NT2/D1 (cell line): ENCODE data around the gene GPC6.
"Not testable (repeated sequence)": the region's sequence is repeated elsewhere in the genome, so short reads cannot be mapped to it uniquely, and the experiment has no call there.

Experiments used
- DNase-seq: peaks from one replicate; pipeline ENCODE4 v3.0.0-alpha.2; 2011; ENCODE audit warnings: low read depth, low spot score
- H3K27me3 ChIP-seq: 2 replicates; pipeline ENCODE4 v1.6.0; 2011; ENCODE audit warnings: mild to moderate bottlenecking; ENCODE audit not compliant: insufficient read length, insufficient read depth
- H3K36me3 ChIP-seq: 2 replicates; pipeline ENCODE4 v1.6.1; 2011; ENCODE audit warnings: mild to moderate bottlenecking, low read length, mixed read lengths; ENCODE audit not compliant: insufficient read depth, insufficient read length
- H3K4me1 ChIP-seq: 2 replicates; pipeline ENCODE4 v1.5.1; 2011; ENCODE audit not compliant: insufficient read depth, insufficient read length
- H3K4me3 ChIP-seq: 2 replicates; pipeline ENCODE4 v1.5.1; 2011; ENCODE audit warnings: low read depth; ENCODE audit not compliant: insufficient read length
- H3K9ac ChIP-seq: 2 replicates; pipeline ENCODE4 v1.6.0; 2011; ENCODE audit warnings: low read depth; ENCODE audit not compliant: insufficient read length
- H3K9me3 ChIP-seq: 2 replicates; pipeline ENCODE4 v1.5.1; 2011; ENCODE audit warnings: mild to moderate bottlenecking, low read length; ENCODE audit not compliant: insufficient read depth
- SUZ12 ChIP-seq: IDR thresholded peaks from 2 replicates; pipeline ENCODE4 v1.6.1; 2011; ENCODE audit not compliant: insufficient read length, insufficient read depth; ENCODE audit errors: extremely low read depth
- YY1 ChIP-seq: IDR thresholded peaks from 2 replicates; pipeline ENCODE4 v1.6.1; 2011; ENCODE audit not compliant: insufficient read length, insufficient read depth
- ZNF274 ChIP-seq: IDR thresholded peaks from 2 replicates; pipeline ENCODE4 v1.6.1; 2011; ENCODE audit warnings: mild to moderate bottlenecking, low read depth, low read length

GPC6 gene

DNA sequence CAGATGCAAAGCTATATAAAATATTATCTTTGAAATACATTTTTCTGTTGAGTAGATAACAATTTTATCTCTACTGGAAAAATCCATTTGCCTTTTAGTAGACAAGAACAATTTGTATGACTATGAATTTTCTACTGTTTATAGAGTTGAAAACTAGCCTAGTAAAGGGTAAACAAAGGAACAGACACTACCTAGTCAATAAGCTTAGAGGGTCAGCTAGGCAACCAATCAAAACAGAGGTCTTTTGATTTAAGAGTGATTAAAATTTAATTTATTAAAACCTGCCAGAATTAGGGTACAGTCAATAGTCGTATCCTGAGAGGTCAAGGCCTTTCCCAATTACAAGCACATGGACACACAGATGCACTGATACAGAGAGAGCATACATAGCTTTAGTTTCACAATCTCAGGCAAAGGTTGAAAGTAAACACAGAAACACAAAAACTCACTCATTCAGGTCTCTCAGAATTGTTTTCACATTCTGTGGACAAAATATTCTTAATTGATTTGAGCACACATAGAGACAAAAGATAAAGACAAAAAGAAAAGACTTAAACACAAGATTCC lies 24.5 kb upstream of the GPC6 start:
- no peaks in the 10 kb centered on the region for H3K4me1 ChIP-seq
- H3K9me3 ChIP-seq: no peaks in the 10 kb centered on the region
- H3K4me3 ChIP-seq: no peak overlapping the region
- TF ChIP-seq ZNF274 (no peak), SUZ12 (no peak), YY1 (no peak)
- DNase-seq: no peak
- H3K36me3 ChIP-seq: no peaks in the 10 kb centered on the region
- H3K27me3 ChIP-seq: no peaks in the 10 kb centered on the region
- no peak overlapping the region for H3K9ac ChIP-seq

DNA sequence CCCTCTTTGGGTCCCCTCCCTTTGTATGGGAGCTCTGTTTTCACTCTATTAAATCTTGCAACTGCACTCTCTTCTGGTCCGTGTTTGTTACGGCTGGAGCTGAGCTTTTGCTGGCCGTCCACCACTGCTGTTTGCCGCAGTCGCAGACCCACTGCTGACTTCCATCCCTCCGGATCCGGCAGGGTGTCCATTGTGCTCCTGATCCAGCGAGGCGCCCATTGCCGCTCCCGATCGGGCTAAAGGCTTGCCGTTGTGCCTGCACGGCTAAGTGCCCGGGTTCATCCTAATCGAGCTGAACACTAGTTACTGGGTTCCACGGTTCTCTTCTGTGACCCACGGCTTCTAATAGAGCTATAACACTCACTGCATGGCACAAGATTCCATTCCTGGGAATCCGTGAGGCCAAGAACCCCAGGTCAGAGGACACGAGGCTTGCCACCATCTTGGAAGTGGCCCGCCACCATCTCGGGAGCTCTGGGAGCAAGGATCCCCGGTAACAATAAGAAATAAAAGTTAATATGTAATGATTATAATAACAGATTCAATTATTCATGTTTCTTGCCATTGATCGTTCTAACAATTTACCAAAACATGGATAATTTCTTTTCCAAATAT lies 19.7 kb upstream of the GPC6 start:
- not testable (repeated sequence) for H3K27me3 ChIP-seq, H3K4me3 ChIP-seq, H3K36me3 ChIP-seq, H3K9me3 ChIP-seq, H3K4me1 ChIP-seq, DNase-seq, H3K9ac ChIP-seq

DNA sequence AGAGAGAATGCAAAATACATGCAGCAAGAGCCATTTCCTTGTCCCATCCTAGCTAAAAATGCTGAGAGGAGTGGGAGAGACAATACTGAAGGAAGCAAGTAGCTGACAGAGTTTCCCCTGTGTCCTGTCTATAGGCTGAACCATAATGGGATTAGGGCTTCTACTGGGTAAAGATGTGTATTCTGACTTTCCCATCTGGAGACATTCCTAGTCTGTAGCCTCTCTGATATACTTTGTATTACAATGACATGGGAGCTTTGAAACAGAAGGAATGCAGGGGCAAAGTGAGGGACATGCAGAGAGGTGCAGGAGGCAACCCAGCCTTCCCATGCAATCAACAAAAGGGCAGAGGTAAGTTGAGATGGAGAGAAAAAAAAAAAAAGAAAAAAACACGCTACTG lies 10.5 kb upstream of the GPC6 start:
- no peak overlapping the region for H3K9ac ChIP-seq
- H3K36me3 ChIP-seq: no peaks in the 10 kb centered on the region
- H3K27me3 ChIP-seq: no peaks in the 10 kb centered on the region
- DNase-seq: peak; percentile 74
- H3K9me3 ChIP-seq: no peaks in the 10 kb centered on the region
- H3K4me3 ChIP-seq: no peak overlapping the region
- no peak for TF ChIP-seq ZNF274
- no peak for TF ChIP-seq YY1
- TF ChIP-seq SUZ12: no peak
- H3K4me1 ChIP-seq: no peaks in the 10 kb centered on the region

DNA sequence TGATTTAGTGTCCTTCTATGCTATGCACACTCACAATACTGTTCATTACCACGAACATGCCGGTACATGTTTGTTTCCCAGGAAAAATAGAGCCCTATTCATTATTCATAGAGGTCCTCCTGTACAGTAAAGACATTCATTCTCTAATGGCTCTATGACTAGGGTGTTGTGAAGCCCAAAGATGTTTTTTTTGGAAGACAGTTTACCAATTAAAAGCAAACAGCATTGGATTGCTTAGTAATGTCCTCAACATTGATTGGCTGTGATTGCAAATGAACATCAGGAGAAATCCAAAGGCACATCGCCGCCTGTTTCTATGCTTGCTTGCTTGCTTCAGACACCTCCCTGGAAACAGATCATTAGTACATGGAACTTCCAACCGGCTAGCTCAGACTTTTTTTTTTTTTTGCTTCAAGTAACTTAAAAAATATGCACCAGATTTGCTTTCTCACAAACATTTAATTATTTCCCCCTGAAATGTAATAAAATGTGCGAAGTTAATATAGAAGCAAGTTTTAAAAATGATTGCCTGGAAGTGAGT lies 8.8 kb upstream of the GPC6 start:
- Histone ChIP-seq H3K9ac (no peak overlapping the region), H3K4me1 (no peaks in the 10 kb centered on the region), H3K9me3 (no peaks in the 10 kb centered on the region), H3K36me3 (no peaks in the 10 kb centered on the region), H3K27me3 (no peaks in the 10 kb centered on the region), H3K4me3 (no peak overlapping the region)
- DNase-seq: no peak
- TF ChIP-seq ZNF274: no peak

DNA sequence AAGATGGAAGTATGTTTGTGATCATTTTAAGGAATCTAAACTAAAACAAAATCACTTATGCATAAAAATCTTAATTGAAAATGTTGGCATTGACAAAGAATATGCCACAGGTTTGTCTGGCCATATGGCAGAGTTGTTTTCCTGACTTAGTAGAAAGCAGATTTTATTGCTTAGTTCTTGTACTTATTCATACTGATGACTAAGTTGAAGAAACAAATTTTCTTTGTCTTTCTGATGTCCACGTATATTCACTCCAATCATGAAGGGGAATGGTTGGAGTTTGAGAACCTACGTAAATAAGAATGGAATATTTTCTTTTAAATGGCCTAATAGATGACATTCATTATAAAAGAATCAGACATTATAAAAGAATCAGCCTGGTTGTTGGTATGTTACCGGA lies 8.0 kb upstream of the GPC6 start:
- no peaks in the 10 kb centered on the region for H3K27me3 ChIP-seq
- no peaks in the 10 kb centered on the region for H3K4me1 ChIP-seq
- H3K9me3 ChIP-seq: no peaks in the 10 kb centered on the region
- H3K4me3 ChIP-seq: no peak overlapping the region
- no peak overlapping the region for H3K9ac ChIP-seq
- H3K36me3 ChIP-seq: no peaks in the 10 kb centered on the region
- TF ChIP-seq ZNF274 (no peak), YY1 (no peak), SUZ12 (no peak)
- DNase-seq: no peak

DNA sequence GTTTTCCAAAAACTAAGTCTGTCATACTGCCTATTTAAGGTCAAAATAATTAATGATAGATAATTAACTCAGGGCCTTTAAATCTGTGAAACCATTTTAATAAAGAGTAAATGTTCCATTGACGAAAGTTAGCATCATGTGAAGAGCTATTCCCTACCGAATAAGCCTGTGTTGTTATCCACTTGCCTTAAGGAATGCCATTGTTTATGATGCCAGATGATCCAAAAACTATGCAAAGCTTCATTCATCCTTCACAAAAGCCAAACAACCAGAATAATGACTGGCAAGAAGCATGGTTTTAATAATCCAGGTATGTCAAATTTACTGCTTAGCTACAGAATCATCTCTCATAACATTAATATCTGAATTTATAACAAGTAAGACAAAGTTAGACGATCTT lies 6.5 kb upstream of the GPC6 start:
- TF ChIP-seq SUZ12 (no peak), YY1 (no peak), ZNF274 (no peak)
- Histone ChIP-seq H3K4me1 (no peaks in the 10 kb centered on the region), H3K4me3 (no peak overlapping the region), H3K9ac (no peak overlapping the region), H3K9me3 (no peaks in the 10 kb centered on the region), H3K27me3 (no peaks in the 10 kb centered on the region), H3K36me3 (no peaks in the 10 kb centered on the region)
- no peak for DNase-seq

DNA sequence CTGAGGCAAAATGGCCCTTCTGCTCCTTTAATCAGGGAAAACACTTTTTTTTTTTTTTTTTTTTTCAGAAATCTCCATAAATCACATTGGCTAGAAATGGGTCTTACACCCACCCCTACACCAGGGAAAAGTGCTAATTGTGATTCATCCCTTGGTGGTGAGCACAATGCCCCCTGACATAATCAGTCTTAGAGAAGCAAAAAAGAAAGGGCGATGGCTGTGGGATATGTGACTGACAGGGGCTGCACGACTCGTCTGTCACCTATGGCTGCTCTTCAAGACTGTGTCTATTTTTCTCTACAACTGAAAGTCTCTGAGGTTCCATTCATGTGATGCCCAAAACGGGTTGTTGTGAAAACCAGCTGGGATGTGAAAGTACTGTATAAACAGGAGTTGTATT lies 3.6 kb upstream of the GPC6 start:
- no peak for DNase-seq
- Histone ChIP-seq H3K9ac (no peak overlapping the region), H3K4me3 (no peak overlapping the region), H3K9me3 (no peaks in the 10 kb centered on the region), H3K27me3 (no peaks in the 10 kb centered on the region), H3K4me1 (no peaks in the 10 kb centered on the region), H3K36me3 (no peaks in the 10 kb centered on the region)
- no peak for TF ChIP-seq SUZ12
- TF ChIP-seq YY1: no peak
- TF ChIP-seq ZNF274: no peak

DNA sequence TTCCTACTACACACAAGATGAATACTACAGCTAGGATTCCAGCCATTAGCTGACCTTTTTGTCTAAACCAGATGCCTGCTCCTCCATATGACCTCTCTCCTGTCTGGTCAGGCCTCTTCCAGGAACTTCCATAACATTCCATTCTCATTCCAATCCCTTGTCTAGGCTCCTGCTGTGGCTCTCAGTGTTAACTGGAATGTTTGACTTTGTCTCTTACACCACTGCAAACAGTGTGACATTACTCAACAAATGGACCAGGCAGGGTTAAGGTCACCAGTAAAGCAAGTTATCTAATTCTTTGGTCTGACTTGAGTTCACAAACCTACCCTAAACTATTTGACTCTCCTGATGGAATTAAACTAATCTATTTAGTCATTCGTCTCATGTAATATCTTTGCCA lies 2.1 kb upstream of the GPC6 start:
- Histone ChIP-seq H3K4me3 (no peak overlapping the region), H3K36me3 (no peaks in the 10 kb centered on the region), H3K9me3 (no peaks in the 10 kb centered on the region), H3K4me1 (no peaks in the 10 kb centered on the region), H3K27me3 (no peaks in the 10 kb centered on the region), H3K9ac (no peak overlapping the region)
- DNase-seq: peak; percentile 76
- TF ChIP-seq ZNF274: no peak
- TF ChIP-seq SUZ12: no peak
- no peak for TF ChIP-seq YY1
